ENCODE data around the gene TP53BP2.

DNA sequence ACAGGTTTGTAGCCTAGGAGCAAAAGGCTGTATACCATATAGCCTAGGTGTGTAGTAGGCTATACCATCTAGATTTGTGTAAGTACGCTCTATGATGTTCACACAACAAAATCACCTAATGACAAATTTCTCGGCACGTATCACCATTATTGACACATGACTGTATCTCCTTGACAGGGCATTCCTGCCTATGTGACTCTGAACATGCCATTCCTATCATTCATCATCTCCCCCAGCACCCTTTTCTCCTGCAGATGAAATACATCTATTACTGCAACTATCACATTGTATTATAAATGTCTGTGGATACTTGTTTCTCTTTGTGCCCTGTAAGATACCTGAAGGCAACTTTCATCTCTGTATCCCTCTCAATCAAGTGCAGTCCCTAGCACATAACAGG, 29.9 kb downstream of the TP53BP2 start:
- no peak for TF ChIP-seq CTCF (IDR thresholded peaks at IDR 0.05)
- no peak for TF ChIP-seq POLR2AphosphoS5 (IDR thresholded peaks at IDR 0.05)
